ENCODE results near the gene BAIAP2.

Gene BAIAP2

DNA sequence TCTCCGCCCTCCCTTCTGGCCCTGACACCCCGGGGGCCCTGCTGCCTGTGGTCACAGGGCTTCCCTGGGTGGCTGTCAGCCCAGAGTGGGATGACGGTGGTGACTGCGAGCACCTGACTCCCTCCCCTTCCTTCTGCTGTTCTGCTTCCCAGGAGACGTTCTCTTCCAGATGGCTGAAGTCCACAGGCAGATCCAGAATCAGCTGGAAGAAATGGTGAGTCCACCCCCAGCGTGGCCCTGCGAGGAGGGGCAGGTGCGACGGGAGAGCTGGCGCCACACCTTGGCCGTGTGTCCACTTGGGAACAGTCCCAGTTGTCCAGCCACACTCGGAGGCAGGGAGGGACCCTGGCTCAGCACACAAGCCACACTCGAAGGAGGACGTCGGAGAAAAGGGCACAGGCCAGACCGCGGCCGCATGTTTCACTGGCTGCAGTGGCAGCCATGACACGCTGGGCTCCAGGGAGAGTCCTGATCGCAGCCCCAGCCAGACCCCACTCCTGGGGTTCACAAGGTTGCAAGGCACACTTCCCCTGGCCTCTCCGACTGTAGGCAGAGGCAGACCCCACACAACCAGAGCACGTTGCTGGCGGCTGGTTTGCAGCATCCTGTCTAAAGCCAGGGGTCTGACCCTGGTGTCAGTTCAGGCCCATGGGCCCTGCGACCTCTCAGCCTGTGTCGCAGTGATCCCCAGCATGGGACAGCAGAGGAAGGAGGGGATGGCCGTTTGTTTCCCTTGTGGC, 49.9 kb downstream of the BAIAP2 start:
- Histone ChIP-seq H3K4me1 (ENCODE audit: low read length) (no peaks in the 10 kb centered on the region), H3K9me2 (replicated peaks; ENCODE audit: insufficient read depth, low read length) (no peaks in the 10 kb centered on the region), H2AFZ (ENCODE audit: low read length) (no peak overlapping the region), H3K79me2 (ENCODE audit: low read length) (no peaks in the 10 kb centered on the region), H3K27me3 (replicated peaks; ENCODE audit: insufficient read depth, low read length) (peaks cover 99% of the 10 kb centered on the region), H3K9me3 (replicated peaks; ENCODE audit: insufficient read depth, low read length) (no peaks in the 10 kb centered on the region), H3K4me3 (ENCODE audit: low read length) (no peak overlapping the region), H4K20me1 (ENCODE audit: insufficient read depth, low read length) (no peaks in the 10 kb centered on the region), H3K27ac (ENCODE audit: low read length) (no peak overlapping the region), H3K36me3 (replicated peaks; ENCODE audit: insufficient read depth, low read length) (no peaks in the 10 kb centered on the region), H3F3A (ENCODE audit: insufficient read depth, low read length) (no peaks in the 10 kb centered on the region), H3K9ac (ENCODE audit: low read length) (no peak overlapping the region), H3K4me2 (ENCODE audit: low read depth, low read length) (no peak overlapping the region)
- no peak for DNase-seq
- TF ChIP-seq EZH2 (optimal IDR thresholded peaks at IDR 0.05; ENCODE audit: low read depth, low read length) (no peak), EZH2phosphoT487 (IDR thresholded peaks at IDR 0.05; ENCODE audit: low read length) (no peak)
- TF ChIP-seq, protein P1, sequence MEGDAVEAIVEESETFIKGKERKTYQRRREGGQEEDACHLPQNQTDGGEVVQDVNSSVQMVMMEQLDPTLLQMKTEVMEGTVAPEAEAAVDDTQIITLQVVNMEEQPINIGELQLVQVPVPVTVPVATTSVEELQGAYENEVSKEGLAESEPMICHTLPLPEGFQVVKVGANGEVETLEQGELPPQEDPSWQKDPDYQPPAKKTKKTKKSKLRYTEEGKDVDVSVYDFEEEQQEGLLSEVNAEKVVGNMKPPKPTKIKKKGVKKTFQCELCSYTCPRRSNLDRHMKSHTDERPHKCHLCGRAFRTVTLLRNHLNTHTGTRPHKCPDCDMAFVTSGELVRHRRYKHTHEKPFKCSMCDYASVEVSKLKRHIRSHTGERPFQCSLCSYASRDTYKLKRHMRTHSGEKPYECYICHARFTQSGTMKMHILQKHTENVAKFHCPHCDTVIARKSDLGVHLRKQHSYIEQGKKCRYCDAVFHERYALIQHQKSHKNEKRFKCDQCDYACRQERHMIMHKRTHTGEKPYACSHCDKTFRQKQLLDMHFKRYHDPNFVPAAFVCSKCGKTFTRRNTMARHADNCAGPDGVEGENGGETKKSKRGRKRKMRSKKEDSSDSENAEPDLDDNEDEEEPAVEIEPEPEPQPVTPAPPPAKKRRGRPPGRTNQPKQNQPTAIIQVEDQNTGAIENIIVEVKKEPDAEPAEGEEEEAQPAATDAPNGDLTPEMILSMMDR (IDR thresholded peaks at IDR 0.05; ENCODE audit: low read length), result no peak

DNA sequence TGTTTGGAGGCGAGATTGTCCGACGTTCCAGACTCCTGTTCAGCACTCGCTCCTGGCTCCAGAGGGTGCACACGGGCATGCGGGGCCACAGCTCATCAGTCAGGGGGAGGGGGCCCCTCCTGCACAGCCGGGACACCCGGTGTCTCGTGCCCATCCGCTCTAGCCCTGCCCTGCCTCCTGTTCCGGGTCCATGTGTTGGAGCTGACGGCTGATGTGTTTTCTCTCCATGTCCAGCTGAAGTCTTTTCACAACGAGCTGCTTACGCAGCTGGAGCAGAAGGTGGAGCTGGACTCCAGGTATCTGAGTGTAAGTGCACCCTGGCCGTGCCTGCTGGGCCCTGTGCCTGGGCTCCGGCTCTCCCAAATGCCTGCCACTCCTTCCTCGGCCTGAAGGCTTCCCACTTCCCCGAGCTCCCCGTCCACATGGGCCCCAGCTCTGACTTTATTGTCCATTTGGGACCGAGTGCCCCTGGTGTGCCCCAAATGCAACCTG, 50.5 kb downstream of the BAIAP2 start:
- no peaks in the 10 kb centered on the region for H3K9me3 ChIP-seq (replicated peaks; ENCODE audit: insufficient read depth, low read length)
- no peak overlapping the region for H3K9ac ChIP-seq (ENCODE audit: low read length)
- no peak for TF ChIP-seq EZH2phosphoT487 (IDR thresholded peaks at IDR 0.05; ENCODE audit: low read length)
- no peak for TF ChIP-seq EZH2 (optimal IDR thresholded peaks at IDR 0.05; ENCODE audit: low read depth, low read length)
- no peak overlapping the region for H3K4me2 ChIP-seq (ENCODE audit: low read depth, low read length)
- peaks cover 99% of the 10 kb centered on the region for H3K27me3 ChIP-seq (replicated peaks; ENCODE audit: insufficient read depth, low read length)
- H3K9me2 ChIP-seq (replicated peaks; ENCODE audit: insufficient read depth, low read length), result no peaks in the 10 kb centered on the region
- no peak overlapping the region for H3K4me3 ChIP-seq (ENCODE audit: low read length)
- DNase-seq, result no peak
- H4K20me1 ChIP-seq (ENCODE audit: insufficient read depth, low read length), result no peaks in the 10 kb centered on the region
- no peaks in the 10 kb centered on the region for H3K36me3 ChIP-seq (replicated peaks; ENCODE audit: insufficient read depth, low read length)
- no peaks in the 10 kb centered on the region for H3K4me1 ChIP-seq (ENCODE audit: low read length)
- no peak overlapping the region for H3K27ac ChIP-seq (ENCODE audit: low read length)
- H3K79me2 ChIP-seq (ENCODE audit: low read length), result no peaks in the 10 kb centered on the region
- no peaks in the 10 kb centered on the region for H3F3A ChIP-seq (ENCODE audit: insufficient read depth, low read length)
- H2AFZ ChIP-seq (ENCODE audit: low read length), result no peak overlapping the region

DNA sequence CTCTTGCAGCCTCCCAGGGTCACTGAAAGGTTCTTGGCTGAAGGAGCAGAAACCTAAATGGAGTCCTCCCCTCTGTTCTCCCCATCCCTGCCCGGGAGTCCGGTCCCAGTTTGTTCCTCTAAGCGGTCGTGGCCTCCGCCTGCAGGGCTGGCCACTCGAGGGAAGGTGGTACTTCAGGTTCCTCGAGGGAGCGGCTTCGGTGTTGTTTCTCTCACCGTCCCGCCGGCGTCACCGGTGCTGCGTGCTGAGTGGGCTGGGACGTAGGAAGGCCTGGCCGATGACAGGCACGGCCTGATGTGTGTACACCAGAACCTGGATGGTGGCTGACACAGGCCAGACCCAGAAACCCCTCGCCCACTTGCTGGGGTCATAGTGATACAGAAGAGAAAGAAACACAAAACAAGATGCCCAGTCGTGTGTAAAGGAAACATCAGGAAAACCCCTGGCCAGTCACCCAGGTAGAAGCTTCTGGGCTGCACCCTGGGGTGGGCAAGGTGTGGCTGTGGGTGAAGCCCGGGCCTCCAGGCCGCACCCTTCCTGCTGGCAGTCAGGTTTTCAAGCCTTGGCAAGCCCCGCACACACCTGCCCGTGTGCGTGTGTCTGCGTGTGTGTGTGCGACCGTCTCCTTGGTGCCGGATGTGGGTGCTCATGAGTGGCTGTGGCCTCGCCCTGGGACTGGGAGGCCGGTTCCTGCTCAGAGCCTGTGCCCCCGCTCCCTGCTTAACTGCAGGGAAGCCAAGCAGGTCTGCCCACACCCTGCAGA, 52.0 kb downstream of the BAIAP2 start:
- no peaks in the 10 kb centered on the region for H3K9me3 ChIP-seq (replicated peaks; ENCODE audit: insufficient read depth, low read length)
- H4K20me1 ChIP-seq (ENCODE audit: insufficient read depth, low read length), result no peaks in the 10 kb centered on the region
- H3K79me2 ChIP-seq (ENCODE audit: low read length), result no peaks in the 10 kb centered on the region
- no peak for DNase-seq
- TF ChIP-seq EZH2 (optimal IDR thresholded peaks at IDR 0.05; ENCODE audit: low read depth, low read length) (no peak), EZH2phosphoT487 (IDR thresholded peaks at IDR 0.05; ENCODE audit: low read length) (no peak)
- TF ChIP-seq, protein P1 (IDR thresholded peaks at IDR 0.05; ENCODE audit: low read length), result no peak
- no peaks in the 10 kb centered on the region for H3K9me2 ChIP-seq (replicated peaks; ENCODE audit: insufficient read depth, low read length)
- H3K4me1 ChIP-seq (ENCODE audit: low read length), result no peaks in the 10 kb centered on the region
- no peak overlapping the region for H3K27ac ChIP-seq (ENCODE audit: low read length)
- no peak overlapping the region for H2AFZ ChIP-seq (ENCODE audit: low read length)
- H3K4me3 ChIP-seq (ENCODE audit: low read length), result no peak overlapping the region
- H3K36me3 ChIP-seq (replicated peaks; ENCODE audit: insufficient read depth, low read length), result no peaks in the 10 kb centered on the region
- no peak overlapping the region for H3K4me2 ChIP-seq (ENCODE audit: low read depth, low read length)
- H3F3A ChIP-seq (ENCODE audit: insufficient read depth, low read length), result no peaks in the 10 kb centered on the region
- H3K27me3 ChIP-seq (replicated peaks; ENCODE audit: insufficient read depth, low read length), result peaks cover 95% of the 10 kb centered on the region
- no peak overlapping the region for H3K9ac ChIP-seq (ENCODE audit: low read length)
